SK-N-SH treated with all-trans-retinoic acid at 6 μM for 48 hours (cell line): ENCODE data around the gene DAD1.

Source experiments
- CREB5 ChIP-seq: fragments of 250-450 bp; sonication (Bioruptor Pico); IDR thresholded peaks from 2 replicates; pipeline ENCODE4 v1.5.1; 2020; ENCODE audit warnings: low read depth, mild to moderate bottlenecking, moderate library complexity
- CSRNP3 ChIP-seq: fragments of 250-450 bp; sonication (Bioruptor Pico); IDR thresholded peaks from 2 replicates; pipeline ENCODE4 v1.5.1; 2021; ENCODE audit warnings: mild to moderate bottlenecking, moderate library complexity
- SNAI2 ChIP-seq: fragments of 250-450 bp; sonication (Bioruptor Pico); IDR thresholded peaks from 2 replicates; pipeline ENCODE4 v1.5.0; 2020; ENCODE audit warnings: mild to moderate bottlenecking, moderate library complexity
- ZC3H10 ChIP-seq: fragments of 250-450 bp; sonication (Bioruptor Pico); IDR thresholded peaks from 2 replicates; pipeline ENCODE4 v1.5.1; 2021; ENCODE audit warnings: mild to moderate bottlenecking, moderate library complexity
- ZFP3 ChIP-seq: fragments of 250-450 bp; sonication (Bioruptor Pico); IDR thresholded peaks from 2 replicates; pipeline ENCODE4 v1.5.0; 2020; ENCODE audit warnings: mild to moderate bottlenecking, moderate library complexity
- ZNF8 ChIP-seq: fragments of 450-650 bp; formaldehyde crosslinking; IDR thresholded peaks from 2 replicates; pipeline ENCODE4 v1.5.0; 2020; ENCODE audit warnings: mild to moderate bottlenecking, moderate library complexity

- TF ChIP-seq ZC3H10 (CRISPR knock-in tag) = no peak
- TF ChIP-seq SNAI2 = no peak
- TF ChIP-seq CREB5 = no peak
- TF ChIP-seq ZFP3 = no peak
- TF ChIP-seq CSRNP3 = no peak
- no peak for TF ChIP-seq ZNF8 (CRISPR knock-in tag)
Observed at GRCh38 chr14:22579236-22579635, 9.8 kb downstream of the DAD1 start.
